Upper lobe of right lung (tissue), 1 donor: ENCODE data around the gene MGST2. TPM values are rescaled to one million over a fixed set of nuclear protein-coding genes. Genes with fewer than 3 reads are reported as not detected.

Experiments used
- ATAC-seq: fragments of 200-7000 bp; cut with Tn5 transposase; one replicate; pipeline ENCODE4 v1.9.1; 2020; ENCODE audit warnings: mild to moderate bottlenecking, moderate library complexity
- DNase-seq: peaks from one replicate; pipeline ENCODE4 v3.0.0-alpha.2; 2020
- H3K27ac ChIP-seq: fragments of 200-600 bp; one replicate; pipeline ENCODE4 v1.8.0; 2022
- H3K27me3 ChIP-seq: fragments of 200-600 bp; one replicate; pipeline ENCODE4 v1.8.0; 2022; ENCODE audit warnings: mild to moderate bottlenecking
- H3K36me3 ChIP-seq: fragments of 200-600 bp; one replicate; pipeline ENCODE4 v1.8.0; 2022
- H3K4me1 ChIP-seq: fragments of 200-600 bp; one replicate; pipeline ENCODE4 v1.8.0; 2022
- H3K4me3 ChIP-seq: fragments of 200-600 bp; one replicate; pipeline ENCODE4 v1.8.0; 2022; ENCODE audit warnings: mild to moderate bottlenecking
- H3K9me3 ChIP-seq: fragments of 200-600 bp; one replicate; pipeline ENCODE4 v1.8.0; 2022
- intact Hi-C: fragments of 100-400 bp; cut with DNase I; formaldehyde crosslinking; loops from one replicate; pipeline ENCODE4 v1.11.0; 2022
- total RNA-seq: library from RNA; stranded (reverse); fragmentation: NEBNext Ultra II Directional; extraction: Animal tissue kit (Norgen Biotek cat#: 25700); gene quantifications from one replicate; pipeline ENCODE4 v1.2.1, GENCODE V29; 2021
- TF ChIP-seq, protein P1 (sequence below): fragments of 200-600 bp; IDR thresholded peaks from one replicate; pipeline ENCODE4 v1.8.0; 2022; ENCODE audit warnings: antibody characterized with exemption
- donor health status: DM: no; HTN: yes; CAD: no; lungs with severe emphysema.

The MGST2 gene
- total RNA-seq, 1 donor from 2014 or later: 64.6 TPM

DNA sequence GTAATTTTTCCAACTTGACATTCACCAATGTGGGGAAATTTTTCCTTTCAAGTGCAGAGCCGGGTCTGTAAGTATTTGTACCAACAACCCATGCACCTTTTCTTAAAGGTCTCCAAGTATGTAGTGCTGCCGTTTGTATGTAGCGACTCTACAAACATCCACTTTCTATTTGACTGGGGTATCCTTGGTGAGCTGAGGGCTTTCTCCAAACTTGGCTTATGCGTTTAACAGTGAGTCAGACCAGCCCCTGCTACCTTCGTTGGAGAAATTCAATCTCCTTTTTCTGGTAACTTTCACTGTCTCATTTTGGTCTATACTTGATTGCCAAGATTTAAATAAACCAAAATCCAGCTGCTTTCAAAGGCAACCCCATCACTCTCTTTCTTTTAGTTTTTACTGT is 34.9 kb downstream of the MGST2 start:
- DNase-seq (no peak), ATAC-seq (no peak)
- H3K27me3 ChIP-seq: no peaks in the 10 kb centered on the region
- no peaks in the 10 kb centered on the region for H3K9me3 ChIP-seq
- no peak overlapping the region for H3K27ac ChIP-seq
- no peaks in the 10 kb centered on the region for H3K4me1 ChIP-seq
- H3K4me3 ChIP-seq: no peak overlapping the region
- peaks cover 51% of the 10 kb centered on the region for H3K36me3 ChIP-seq
- intact Hi-C loops: no loop called here
- TF ChIP-seq, protein P1, sequence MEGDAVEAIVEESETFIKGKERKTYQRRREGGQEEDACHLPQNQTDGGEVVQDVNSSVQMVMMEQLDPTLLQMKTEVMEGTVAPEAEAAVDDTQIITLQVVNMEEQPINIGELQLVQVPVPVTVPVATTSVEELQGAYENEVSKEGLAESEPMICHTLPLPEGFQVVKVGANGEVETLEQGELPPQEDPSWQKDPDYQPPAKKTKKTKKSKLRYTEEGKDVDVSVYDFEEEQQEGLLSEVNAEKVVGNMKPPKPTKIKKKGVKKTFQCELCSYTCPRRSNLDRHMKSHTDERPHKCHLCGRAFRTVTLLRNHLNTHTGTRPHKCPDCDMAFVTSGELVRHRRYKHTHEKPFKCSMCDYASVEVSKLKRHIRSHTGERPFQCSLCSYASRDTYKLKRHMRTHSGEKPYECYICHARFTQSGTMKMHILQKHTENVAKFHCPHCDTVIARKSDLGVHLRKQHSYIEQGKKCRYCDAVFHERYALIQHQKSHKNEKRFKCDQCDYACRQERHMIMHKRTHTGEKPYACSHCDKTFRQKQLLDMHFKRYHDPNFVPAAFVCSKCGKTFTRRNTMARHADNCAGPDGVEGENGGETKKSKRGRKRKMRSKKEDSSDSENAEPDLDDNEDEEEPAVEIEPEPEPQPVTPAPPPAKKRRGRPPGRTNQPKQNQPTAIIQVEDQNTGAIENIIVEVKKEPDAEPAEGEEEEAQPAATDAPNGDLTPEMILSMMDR: no peak

DNA sequence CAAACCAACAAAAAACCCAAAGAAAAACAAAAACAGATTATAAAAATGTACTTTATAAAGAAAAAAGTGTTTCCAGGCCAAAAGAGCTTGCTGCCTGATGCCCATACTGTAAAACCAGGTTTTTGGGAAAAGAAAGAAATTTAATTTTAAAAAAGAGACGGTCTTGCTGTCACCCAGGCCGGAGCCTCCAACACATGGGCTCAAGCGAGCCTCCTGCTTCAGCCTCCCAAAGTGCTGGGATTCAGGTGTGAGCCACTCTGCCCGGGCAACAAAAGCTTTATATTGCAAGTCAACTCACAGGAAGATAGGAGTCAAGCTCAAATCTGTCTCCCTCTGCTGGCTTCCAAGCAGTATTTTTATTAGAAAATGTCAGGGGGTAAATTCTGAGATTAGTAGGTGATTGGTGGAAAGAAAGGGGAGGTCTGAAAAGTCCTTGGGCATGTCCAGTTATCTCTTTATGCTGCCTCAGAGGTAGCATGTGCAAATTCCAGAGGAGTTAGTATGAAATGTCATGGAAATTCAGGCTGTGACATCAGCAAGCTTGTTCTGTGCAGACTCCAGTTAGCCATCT is 39.4 kb downstream of the MGST2 start:
- Histone ChIP-seq H3K9me3 (no peaks in the 10 kb centered on the region), H3K36me3 (peaks cover 35% of the 10 kb centered on the region), H3K4me1 (no peaks in the 10 kb centered on the region), H3K4me3 (no peak overlapping the region), H3K27ac (no peak overlapping the region), H3K27me3 (no peaks in the 10 kb centered on the region)
- no peak for ATAC-seq
- DNase-seq: no peak
- intact Hi-C loops: no loop called here
- TF ChIP-seq, protein P1: peak; percentile 34

DNA sequence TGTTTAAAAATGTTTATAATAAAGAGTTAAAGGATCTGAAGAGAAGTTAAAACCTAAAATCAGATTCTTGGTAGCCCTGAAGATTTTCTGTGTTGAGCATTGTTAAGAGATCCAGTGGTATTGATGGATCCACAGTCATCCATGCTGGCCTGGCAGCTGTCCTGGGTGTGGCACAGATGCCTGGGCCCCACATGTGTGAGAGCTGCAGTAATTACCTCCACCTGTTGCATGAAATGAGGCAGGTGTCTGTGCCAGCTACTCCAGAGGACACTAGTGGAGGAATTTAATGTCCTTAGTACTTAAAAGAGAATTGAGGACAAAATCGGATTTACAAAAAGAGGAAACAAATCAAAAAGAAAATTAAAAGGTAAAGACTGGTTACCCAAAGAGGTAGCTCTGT is 44.0 kb downstream of the MGST2 start:
- H3K36me3 ChIP-seq: peaks cover 8% of the 10 kb centered on the region
- H3K4me3 ChIP-seq: no peak overlapping the region
- no peaks in the 10 kb centered on the region for H3K9me3 ChIP-seq
- H3K4me1 ChIP-seq: no peaks in the 10 kb centered on the region
- ATAC-seq: no peak
- H3K27ac ChIP-seq: no peak overlapping the region
- TF ChIP-seq, protein P1: no peak
- no peak for DNase-seq
- intact Hi-C loops: no loop called here
- H3K27me3 ChIP-seq: no peaks in the 10 kb centered on the region

DNA sequence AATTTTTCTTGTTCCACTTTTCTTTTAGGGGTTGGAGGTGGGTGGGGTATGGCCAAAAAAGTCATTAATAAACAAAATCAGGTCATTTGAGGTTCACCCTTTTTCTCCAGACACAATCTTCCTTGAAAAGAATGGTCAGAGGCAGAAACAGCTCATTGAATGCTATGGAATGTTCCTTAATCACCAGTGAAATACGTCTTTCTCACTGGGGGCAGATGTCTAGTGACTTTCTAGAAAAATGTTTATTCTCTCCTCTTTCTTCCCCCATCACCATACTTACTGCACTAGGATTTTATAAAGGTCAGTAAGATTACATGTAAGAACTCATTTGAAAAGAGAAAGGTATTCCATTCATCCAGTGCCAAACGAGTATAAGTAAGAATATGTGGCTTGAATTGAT is 44.5 kb downstream of the MGST2 start:
- DNase-seq (no peak), ATAC-seq (no peak)
- TF ChIP-seq, protein P1: no peak
- no peaks in the 10 kb centered on the region for H3K4me1 ChIP-seq
- H3K4me3 ChIP-seq: no peak overlapping the region
- no peaks in the 10 kb centered on the region for H3K9me3 ChIP-seq
- H3K36me3 ChIP-seq: peaks cover 5% of the 10 kb centered on the region
- intact Hi-C loops: no loop called here
- no peak overlapping the region for H3K27ac ChIP-seq
- H3K27me3 ChIP-seq: no peaks in the 10 kb centered on the region

DNA sequence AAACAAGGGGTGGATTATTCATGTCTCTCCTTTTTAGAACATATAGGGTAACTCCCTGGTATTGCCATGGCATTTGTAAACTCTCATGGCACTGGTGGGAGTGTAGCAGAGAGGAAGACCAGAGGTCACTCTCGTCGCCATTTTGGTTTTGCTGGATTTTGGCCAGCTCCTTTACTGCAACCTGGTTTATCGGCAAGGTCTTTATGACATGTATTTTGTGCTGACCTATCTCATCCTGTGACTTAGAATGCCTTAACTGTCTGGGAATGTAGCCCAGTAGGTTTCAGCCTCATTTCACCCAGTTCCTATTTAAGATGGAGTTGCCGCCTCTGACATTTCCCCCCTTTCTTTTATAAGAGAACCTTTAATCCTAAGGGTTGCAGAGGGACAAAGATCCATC is 45.8 kb downstream of the MGST2 start:
- intact Hi-C loops: no loop called here

More for the DNA sequence above, 45.8 kb downstream of the MGST2 start:
- no peaks in the 10 kb centered on the region for H3K4me1 ChIP-seq
- peaks cover 5% of the 10 kb centered on the region for H3K36me3 ChIP-seq
- no peak overlapping the region for H3K27ac ChIP-seq
- no peak overlapping the region for H3K4me3 ChIP-seq
- no peak for ATAC-seq
- H3K27me3 ChIP-seq: no peaks in the 10 kb centered on the region
- DNase-seq: no peak
- TF ChIP-seq, protein P1: no peak
- H3K9me3 ChIP-seq: no peaks in the 10 kb centered on the region
